HG03196 (cell line): ENCODE data around the gene BRD7.

ENCODE experiments used
- ATAC-seq: cut with Tn5 transposase; IDR thresholded peaks from one replicate; pipeline ENCODE4 v1.9.1; 2021; ENCODE audit not compliant: unreplicated experiment

The BRD7 gene

DNA sequence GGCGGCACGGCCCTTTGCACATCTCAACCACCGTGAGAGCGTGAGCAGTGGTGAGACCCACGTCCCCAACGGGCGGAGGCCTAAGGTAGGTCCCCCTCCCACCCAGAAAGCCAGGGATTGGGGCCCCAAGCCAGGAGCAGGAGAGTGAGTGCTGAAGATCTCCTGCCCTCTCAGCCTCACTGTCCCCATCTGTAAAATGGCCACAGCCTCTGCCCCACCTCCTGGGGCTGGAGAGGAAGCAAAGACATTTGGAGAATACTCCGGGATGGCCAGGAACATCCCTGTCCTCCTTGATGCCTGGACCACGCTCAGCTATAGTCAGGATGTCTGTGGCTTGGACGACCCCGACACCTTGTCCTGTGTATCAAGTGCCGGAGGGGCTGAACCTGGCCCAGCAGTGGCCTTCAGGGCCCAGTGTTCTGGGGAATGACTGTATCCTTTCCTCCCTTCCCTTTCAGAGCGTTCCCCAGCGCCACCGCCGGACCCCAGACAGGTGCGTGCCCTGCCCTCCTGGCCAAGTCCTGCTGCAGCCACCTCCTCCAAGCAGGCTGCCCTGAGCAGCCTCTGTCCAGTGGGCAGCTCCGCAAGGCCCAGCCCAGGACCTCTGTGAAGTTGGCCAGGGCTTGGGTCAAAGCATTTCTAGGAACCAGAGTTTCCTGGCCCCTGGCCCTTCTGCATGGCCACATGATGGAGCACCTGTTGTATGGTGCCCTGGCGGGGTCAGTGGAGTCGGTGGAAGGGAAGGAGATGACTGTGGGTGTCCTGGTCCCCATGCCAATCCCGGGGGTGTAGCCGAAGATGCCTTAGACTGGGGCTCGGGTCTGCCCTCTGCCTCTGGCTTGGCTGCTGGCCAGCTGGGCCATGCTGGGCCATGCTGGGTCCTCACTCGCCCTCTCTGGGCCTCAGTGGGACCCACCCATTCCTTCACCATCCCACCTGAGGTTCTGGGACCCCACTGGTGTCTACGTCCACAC, 64.0 kb downstream of the BRD7 start:
- ATAC-seq, result no peak

DNA sequence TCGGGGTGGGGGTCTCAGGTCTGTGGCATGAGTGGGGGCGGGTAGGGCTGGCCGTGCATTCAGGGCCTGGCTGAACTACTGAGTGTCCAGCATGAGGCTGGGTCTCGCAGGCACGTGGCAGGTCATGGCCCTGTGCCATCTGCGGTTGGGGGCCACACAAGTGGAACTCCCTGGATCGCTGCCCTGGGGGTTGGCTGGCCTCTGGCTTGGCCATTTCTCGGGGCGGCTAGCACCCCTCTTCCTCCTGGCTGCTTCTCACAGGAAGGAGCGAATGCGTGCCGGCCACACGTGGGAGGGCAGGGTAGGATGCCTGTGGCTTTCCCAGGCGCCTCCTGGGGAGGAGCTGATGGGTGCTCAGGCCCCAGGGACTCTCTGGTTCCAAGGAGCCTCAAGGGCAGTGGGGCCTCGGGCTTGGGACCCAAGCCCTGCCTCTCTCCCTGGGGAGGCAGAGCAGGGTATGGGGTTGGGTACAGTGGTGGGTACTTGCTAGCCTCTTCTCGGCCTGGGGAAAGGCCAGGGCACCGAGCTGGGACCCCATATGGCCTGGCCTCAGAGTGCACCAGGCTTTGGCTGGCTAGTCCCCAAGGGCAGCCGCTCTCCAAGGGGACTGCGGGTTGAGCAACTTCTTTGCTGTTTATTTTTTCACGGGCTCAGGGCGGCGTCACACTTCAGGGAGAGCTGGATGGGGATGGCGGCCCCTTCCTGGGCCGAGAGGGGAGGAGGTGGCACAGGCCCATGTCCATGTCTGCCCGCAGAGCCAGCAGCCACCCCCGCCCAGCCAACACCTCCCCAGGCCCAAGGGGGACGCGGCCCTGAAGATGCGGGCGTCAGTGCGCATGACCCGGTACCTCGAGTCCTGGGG, 65.0 kb downstream of the BRD7 start:
- ATAC-seq, result no peak

DNA sequence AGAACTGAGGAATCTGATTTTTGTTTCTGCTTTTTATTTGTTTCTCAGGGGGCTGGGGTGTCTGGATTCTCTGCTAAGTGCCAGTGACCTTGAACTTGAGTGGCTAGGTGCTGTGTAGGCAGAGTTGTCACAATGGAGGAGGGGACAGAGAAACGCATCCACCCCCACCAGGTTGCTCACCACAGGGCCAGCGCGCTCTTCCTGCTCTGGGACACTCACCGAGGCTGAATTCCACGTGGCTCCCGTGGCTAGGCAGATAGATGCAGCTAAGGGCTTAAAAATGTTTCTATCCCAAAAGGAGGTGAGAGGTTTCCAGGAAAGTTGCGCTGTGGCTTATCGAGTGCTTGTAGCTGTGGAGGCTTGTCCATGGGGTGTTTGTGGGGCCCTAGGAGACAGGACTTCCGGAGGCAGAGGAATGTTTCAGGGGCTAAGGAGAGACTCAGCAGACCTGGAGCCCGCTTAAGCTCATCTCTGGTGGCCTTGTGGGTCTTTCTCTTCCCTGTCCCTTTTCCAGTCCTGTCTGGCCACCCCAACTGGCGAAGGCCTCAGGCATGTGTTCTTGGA, 65.7 kb downstream of the BRD7 start:
- no peak for ATAC-seq

DNA sequence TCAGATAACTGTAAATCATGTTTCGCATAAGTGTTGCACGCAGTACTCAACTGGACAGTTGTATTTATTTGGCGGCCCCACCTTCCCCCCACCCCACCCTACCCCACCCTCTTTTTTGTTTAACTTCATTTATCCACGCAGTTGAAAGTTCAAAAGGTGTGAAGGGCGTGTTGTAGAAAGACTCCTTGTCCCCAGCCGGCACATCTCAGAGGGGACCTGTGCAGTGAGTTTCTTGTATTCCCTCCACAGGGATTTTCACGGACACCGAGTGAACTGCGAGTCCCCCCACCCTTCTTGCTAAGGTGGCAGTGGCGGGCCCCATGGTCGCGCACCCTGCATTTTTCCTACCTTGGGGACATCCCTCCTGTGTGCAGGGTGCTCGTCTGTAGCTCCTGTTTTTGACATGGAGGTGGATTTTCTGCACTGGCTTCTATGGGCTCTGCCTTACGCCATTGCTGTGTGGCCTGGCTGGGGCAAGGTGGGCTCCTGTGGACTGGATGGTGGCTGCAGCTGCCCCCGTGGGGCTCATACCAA, 66.2 kb downstream of the BRD7 start:
- ATAC-seq, result no peak

DNA sequence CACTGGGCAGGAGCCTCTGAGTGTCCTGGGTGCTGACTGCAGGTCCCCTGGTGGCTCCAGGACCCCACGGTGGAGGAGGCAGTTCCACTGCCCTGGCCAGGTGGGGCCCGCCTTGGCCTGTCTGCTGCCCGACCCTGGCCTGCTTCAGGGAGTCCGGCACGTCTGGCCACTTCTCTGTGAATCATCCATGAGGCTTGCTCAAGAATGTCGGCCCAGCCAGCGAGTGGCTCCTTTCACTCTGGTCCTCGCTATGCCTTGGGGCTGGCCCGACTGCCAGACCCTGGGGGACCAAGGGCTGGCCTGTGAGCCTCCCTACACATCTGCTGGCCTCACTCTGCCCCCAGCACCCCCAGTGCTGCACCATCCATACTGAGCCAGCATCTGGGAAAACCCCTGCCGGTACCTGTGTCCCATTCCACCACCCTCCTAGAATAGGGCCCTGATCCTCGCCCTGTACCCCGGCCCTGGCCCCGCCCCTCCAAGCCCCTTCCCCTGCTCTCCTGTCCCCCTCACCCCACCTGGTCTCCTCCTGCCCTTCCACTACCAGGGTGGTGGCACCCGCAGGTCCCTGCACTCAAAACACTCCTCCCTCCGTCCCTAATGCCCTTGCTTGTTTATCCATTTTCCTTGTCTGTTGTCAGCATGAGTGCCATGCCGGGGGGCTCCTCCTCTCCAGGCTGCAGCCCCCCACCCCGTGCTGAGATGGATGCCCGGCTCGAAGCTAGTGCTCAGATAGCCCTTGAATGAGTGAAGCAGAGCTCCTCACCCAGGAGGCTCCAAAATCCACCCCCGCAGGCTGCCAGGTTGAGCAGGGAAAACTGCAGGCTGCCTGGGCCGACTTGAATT, 66.9 kb downstream of the BRD7 start:
- ATAC-seq, result no peak

DNA sequence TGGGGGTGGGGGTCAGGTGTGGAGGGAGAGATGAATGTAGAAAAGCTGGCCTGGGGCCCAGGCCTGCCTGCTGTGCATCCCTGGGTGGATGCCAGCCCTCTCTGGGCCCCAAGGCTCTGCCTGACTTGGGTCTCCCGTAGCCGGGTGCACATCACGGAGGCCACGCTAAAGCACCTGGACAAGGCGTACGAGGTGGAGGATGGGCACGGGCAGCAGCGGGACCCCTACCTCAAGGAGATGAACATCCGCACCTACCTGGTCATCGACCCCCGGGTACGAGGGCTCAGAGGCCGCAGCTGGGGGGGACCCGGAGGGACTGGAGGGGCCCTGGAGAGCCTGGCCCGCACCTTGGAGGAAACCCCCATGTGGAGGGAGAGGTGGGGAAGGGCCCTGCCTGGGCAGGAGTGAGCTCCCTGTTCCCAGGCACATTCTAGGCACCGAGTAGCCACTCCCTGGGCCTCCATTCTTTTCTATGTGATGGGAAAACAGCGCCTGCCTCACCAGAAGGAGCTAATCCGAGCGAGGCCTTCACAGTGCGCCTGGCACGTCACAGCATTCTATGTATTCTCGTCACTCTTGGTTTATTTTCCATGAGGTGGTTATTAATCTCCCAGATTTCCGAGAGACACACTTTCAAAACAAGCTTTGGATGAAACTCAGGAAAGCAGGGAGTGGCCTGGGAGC, 67.7 kb downstream of the BRD7 start:
- no peak for ATAC-seq

DNA sequence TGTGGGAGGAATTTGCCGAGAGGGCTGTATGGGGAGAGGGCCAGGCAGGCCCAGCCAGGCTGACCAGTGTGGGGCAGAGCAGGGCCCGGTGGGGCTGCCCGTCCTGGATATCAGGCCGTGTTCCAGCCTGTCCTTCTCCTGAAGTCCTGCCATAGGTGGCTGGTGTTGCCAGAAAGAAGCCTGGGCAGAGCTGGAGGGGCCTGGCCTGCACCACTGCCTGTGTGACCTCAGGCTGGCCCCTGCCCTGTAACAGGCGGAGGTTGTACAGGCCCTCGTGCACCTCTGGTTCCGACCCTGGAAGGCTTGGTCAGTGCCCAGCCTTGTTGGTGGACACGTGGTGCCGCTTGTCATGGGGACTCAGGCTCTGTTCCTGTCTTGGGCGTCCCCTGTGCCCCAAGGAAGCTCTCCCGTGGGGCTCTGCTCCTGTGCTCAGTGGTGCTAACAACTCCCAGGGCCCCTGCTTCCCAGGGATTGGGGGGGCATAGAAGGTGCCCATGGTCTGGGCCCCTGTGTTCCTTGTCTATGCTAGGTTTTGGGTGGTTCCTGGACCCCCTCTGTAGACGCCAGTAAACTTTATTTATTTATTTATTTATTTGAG, 69.2 kb downstream of the BRD7 start:
- no peak for ATAC-seq

DNA sequence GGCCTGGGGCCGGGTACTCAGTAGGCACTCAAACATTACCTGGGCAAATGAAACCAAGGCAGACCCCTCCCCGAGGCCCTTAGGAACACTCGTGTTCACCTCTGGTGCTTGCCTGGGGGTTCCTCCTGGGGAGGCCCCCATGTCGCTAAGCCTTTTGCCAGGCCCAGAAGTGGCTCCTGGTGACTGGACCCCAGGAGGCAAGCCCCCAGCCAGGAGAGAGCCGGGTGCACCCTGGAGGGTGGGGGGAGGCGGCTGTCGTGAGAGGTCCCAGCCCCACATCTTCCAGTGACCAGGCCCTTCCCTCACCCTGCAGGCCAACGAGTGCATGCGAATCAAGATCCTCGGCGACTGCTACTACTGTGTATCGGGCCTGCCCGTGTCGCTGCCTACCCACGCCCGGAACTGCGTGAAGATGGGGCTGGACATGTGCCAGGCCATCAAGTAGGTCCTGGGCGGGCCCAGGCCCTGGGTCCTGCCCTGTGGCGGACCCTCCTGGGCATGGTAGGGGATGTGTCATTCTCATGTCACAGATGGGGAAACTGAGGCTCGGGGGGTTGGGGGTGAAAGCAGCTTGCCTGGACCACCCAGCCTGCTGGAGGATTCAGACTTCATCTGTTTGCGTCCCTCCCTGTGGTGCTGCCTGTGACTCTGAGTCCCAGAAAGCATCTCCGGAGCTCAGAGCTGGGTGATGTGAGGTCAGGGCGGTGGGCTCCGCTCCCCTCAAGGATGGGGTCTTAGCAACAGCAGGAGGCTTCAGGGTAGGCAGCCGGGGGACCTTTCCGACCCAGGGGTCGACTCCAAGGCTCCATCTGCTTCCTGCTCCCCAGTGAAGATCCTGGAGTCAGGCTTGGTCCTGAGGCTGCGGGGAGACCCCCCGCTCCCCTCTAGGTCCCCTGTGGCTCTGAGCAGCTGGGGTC, 69.9 kb downstream of the BRD7 start:
- no peak for ATAC-seq

DNA sequence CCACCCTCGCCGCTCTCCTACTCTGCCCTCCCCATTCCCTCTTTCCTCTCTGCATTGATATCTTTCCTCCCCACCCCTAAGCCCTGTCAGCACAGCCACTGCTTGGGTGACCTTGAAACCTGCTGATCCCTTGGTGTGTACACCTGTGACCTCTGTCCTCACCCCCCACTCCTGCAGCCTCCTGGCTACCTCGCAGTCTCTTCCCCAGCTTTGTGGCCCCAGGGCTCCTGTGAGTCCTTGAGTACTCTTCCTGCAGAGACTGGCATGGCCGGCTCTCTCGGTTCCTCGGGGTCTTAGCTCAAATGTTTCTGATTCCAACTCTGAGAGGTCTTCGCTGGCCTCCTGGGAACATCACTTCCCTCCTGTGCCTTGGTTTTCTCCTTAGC, 70.7 kb downstream of the BRD7 start:
- ATAC-seq, result no peak

DNA sequence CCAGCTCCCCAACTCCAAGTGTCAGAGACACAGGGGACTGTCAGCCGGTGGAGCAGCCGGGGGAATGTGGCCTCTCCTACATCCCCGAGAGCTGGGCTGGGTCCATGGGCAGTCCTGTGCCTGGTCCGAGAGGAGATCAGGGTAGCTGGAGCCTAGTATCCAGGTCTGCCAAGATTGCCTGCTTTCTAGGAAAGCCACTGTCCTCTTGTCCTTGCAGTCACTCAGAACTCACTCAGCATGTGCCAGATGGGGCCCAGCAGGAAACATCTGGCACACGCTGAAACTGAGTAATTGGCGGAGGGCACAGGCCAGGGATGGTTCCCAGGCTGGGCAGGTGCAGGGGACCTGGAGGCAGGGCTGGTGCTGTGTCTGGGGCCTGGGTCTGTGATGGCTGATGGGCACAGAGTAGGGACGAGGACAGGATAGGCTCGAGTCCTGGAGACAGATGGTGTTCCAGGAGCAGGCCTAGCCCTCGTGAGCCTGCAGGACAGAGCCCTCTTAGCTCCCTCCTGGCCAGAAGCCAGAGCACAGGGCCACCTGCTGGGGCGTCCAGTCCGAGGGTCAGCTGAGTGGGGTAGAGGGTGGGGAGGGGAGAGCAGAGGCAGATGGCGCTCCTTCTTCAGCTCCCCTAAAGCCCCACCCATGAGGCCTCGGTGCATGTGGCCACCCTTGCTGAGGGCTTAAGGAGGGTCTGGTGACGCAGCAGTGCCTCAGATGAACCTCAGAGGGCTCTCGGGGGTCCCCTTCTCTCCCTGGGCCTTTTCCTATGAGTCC, 71.3 kb downstream of the BRD7 start:
- ATAC-seq, result no peak

DNA sequence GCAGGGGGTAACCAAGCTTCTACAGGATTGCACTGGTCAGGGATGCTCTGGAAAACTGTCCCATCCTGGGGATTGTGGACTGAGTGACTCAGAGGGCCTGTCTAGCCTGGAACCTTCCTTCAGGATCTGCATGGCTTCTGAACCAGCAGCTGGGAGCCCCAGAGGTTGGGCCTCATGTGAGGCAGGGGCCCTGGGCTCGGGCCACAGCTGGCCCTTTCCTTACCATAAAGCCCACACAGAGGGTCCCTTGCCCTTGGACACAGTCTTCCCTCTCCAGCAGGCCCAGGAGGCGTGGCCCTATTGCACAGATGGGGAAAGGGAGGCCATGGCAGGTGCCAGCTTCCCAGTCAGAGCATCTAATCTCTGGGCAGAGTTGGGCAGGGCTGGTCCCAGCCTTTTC, 72.0 kb downstream of the BRD7 start:
- no peak for ATAC-seq

DNA sequence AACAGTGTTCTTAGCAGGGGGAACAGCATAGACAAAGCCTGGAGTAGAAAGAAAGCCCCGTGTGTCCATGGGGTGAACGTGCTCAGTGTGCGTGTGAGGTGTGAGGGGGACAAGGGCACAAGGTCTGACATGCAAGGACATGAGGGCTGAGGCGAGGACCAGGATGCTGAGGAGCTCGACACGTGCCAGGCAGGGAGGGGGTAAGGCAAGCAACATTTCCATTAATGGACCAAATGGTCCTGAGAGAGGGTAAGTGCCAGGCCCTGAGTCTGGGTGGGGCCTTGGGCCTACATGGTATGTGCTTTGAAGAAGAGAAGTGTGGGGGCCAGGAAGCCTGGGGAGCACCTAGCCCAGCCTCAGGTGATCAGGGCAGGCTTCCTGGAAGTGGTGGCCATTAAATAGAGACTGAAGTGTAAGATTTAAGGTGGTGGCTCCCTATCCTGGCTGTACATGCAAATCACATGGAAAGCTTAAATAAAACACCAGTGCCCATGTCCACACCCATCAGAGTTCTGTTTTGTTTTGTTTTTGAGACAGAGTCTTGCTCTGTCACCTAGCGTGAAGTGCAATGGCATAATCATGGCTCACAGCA, 73.2 kb downstream of the BRD7 start:
- ATAC-seq, result no peak

DNA sequence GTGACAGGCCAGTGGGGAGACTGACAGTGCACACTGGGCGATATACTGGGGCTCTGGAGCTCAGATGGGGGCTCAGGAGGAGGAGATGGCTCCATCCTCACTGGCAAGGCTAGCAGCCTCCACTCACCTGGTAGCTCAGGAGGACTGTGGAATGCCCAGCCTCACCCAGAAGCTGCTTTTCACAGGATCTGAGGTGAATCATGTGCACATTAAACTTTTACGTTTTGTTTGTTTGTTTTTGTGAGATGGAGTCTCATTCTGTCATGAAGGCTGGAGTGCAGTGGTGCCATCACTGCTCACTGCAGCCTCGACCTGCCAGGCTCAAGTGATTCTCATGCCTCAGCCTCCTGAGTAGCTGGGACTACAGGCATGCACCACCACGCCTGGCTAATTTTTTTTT, 73.8 kb downstream of the BRD7 start:
- ATAC-seq, result no peak

DNA sequence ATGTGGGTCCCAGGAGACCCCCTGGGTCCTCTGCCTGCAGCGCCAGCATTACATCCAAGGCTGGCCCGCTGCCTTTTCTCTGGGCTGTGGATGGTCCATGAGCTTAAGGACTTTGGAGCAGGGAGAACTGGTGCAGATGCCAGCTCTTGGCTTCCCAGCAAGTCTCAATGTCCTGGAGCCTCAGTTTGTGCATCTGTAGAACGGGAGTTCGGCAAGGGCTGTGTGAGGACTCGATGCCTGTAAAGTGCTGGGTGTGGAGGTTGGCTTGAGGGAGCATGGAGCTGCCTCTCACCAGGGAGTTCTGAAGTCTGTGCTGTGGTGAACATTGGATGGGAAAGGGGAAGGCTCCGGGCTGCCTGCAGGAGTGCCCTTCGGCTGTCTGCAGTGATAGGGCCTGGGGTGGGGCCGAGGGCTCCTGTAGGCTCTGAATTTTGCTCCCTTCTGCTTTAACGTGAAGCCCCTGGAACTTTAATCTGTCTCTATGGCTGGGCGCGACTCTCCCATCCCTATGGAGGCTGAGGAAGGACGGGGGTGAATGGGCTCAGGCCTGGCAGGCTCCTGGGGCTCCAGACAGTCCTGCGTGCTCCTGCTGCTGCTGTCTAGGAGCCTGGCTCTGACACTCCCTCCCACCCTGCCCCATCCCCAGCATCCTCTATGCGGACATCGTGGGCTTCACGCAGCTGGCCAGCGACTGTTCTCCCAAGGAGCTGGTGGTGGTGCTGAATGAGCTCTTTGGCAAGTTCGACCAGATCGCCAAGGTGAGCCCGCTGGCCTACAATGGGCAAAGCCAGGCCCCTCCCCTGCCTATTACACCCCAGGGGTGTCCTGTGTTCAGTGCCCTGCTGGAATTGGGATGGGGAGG, 74.6 kb downstream of the BRD7 start:
- no peak for ATAC-seq

DNA sequence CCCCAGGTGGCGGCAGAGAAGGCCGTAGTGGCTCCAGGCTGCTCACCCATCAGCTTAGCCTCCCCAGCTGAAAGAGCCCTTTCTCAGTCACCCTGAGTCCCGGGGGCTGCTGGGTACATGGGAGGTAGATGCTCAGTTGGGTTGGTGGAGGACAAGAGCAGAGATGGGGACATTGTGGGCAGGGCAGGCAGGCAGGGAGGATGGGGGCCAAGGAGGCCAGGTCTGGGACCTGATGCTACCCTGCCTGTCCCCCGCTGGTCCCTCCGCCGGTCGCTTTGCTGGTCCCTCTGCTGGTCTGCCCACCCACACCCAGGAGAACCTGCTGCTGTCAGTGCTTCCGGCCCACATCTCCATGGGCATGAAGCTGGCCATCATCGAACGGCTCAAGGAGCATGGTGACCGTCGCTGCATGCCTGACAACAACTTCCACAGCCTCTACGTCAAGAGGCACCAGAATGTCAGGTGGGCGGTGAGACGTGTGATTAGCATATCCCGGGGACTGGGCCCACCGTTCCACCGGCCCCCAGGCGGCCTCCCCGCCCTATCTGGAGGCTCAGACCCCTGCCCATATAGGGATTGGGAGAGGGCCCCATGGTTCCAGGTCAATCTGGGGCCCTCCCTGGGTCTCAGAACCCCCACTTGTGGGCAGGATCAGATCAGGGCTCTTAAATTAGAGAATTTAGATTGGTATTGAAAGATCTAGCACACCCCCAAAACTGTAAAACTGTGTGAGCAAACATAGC, 75.6 kb downstream of the BRD7 start:
- no peak for ATAC-seq

DNA sequence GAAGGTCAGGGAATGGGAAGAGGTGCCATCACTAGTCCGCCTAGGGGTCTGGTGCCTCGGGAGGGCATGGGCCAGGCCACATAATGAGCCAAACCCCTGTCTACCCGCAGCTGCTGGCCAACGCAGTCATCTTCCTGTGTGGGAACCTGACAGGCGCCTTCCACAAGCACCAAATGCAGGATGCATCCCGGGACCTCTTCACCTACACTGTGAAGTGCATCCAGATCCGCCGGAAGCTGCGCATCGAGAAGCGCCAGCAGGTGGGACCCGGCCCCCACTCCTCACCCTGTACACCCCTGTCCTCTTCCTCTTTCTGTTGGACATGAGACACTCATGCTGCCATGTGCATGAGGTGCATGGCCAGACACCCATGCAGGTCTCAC, 76.2 kb downstream of the BRD7 start:
- no peak for ATAC-seq
